Measurements from ENCODE around the gene DCBLD1.

Gene DCBLD1

GRCh38 chr6:117591405-117591804 is 108.9 kb downstream of the DCBLD1 start:
- no peak for DNase-seq
- in situ Hi-C loops (cut with MboI; ENCODE audit: low pct_unique_long_range_greater_than_20kb, low sequenced_read_pairs), result no loop called here

- in situ Hi-C loops (cut with MboI; ENCODE audit: low pct_unique_long_range_greater_than_20kb, low sequenced_read_pairs), result no loop called here
- no peak for DNase-seq
These were observed 110.7 kb downstream of the DCBLD1 start for GRCh38 chr6:117592983-117593759.

GRCh38 chr6:117595099-117595923 is 112.8 kb downstream of the DCBLD1 start:
- DNase-seq, result no peak
- in situ Hi-C loops (cut with MboI; ENCODE audit: low pct_unique_long_range_greater_than_20kb, low sequenced_read_pairs), result no loop called here

DNA sequence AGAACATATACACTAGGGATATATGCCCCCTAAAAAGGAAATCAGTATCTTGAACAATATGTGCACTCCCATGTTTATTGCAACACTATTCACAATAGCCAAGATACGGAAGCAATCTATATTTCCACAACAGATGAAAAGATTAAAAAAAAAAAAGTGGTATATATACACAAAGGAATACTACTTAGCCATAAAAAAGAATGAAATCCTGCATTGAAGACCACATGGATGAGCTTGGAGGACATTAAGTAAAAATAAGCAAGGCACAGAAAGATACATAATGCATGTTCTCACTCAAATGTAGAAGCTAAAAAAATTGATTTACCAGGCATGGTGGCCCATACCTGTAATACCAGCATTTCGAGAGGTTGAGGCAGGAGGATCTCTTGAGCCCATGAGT is 115.3 kb downstream of the DCBLD1 start:
- in situ Hi-C loops (cut with MboI; ENCODE audit: low pct_unique_long_range_greater_than_20kb, low sequenced_read_pairs), result no loop called here
- no peak for DNase-seq

All from KBM-7 (cell line).